H1 (cell line): ENCODE data around the gene NUP133. TPM values are rescaled to one million over a fixed set of nuclear protein-coding genes. Genes with fewer than 3 reads are reported as not detected.
A peak's percentile ranks its signal among the peaks of the same experiment; 100 is the strongest.

Experiments used
- CTCF ChIA-PET: fragments of 300-600 bp; sonication (Branson Sonifier 250); formaldehyde crosslinking; loops from one replicate; lab custom pipeline; 2021; ENCODE audit not compliant: partially characterized antibody; lab: Charles Lee
- POLR2A ChIA-PET: fragments of 300-600 bp; sonication (Branson Sonifier 250); formaldehyde crosslinking; loops from one replicate; lab custom pipeline; 2021; ENCODE audit warnings: inconsistent platforms; ENCODE audit not compliant: partially characterized antibody; lab: Charles Lee
- DNase-seq, 2 experiments: peaks; one replicate each; pipeline versions ENCODE4 v3.0.0 to v3.0.0-alpha.2; 2010 to 2022; ENCODE audit warnings: low spot score in 2 of 2, low read depth in 1 of 2, mixed read lengths in 1 of 2
- FAIRE-seq: peaks from 2 replicates; lab custom pipeline; 2011; peaks lifted over from hg19 to GRCh38; lab: Jason Lieb, UNC
- H2AFZ ChIP-seq: 2 replicates; pipeline ENCODE4 v1.8.1; 2012; ENCODE audit warnings: low read length, inconsistent platforms
- H2AK5ac ChIP-seq: 2 replicates; pipeline ENCODE4 v1.6.1; 2013; ENCODE audit warnings: low read depth, low read length
- H2BK120ac ChIP-seq: replicated peaks from 2 replicates; pipeline ENCODE3; 2013; ENCODE audit warnings: low read depth, low read length, inconsistent platforms
- H2BK12ac ChIP-seq: 2 replicates; pipeline ENCODE4 v1.6.1; 2013; ENCODE audit warnings: low read depth, low read length
- H2BK15ac ChIP-seq: 2 replicates; pipeline ENCODE4 v1.6.1; 2013; ENCODE audit warnings: low read length
- H2BK20ac ChIP-seq: 2 replicates; pipeline ENCODE4 v1.6.1; 2013; ENCODE audit warnings: low read length
- H2BK5ac ChIP-seq: 2 replicates; pipeline ENCODE4 v1.6.1; 2013; ENCODE audit warnings: low read depth, low read length
- H3K14ac ChIP-seq: 2 replicates; pipeline ENCODE4 v1.6.1; 2013; ENCODE audit warnings: inconsistent platforms; ENCODE audit not compliant: insufficient read length
- H3K18ac ChIP-seq: 2 replicates; pipeline ENCODE4 v1.6.1; 2013; ENCODE audit warnings: low read length; ENCODE audit errors: extremely low read depth
- H3K23ac ChIP-seq: 2 replicates; pipeline ENCODE4 v1.6.1; 2013; ENCODE audit warnings: inconsistent platforms; ENCODE audit not compliant: insufficient read length
- H3K23me2 ChIP-seq: 2 replicates; pipeline ENCODE4 v1.6.1; 2013; ENCODE audit warnings: low read depth, low read length
- H3K27ac ChIP-seq: 2 replicates; pipeline ENCODE4 v1.6.1; 2011; ENCODE audit warnings: low read depth, low read length, inconsistent platforms
- H3K27me3 ChIP-seq, 4 experiments: replicated peaks in 1 of 4; 1 replicate in 1 of 4; 2 replicates in 3 of 4; pipeline versions ENCODE4 v1.6.1 to v1.8.1; 2011 to 2013; ENCODE audit warnings: low read length in 3 of 4, mild to moderate bottlenecking in 3 of 4, inconsistent platforms in 2 of 4, mixed read lengths in 2 of 4, moderate library complexity in 1 of 4; ENCODE audit not compliant: control insufficient read depth in 3 of 4, insufficient read depth in 3 of 4; ENCODE audit errors: extremely low read depth in 1 of 4
- H3K36me3 ChIP-seq, 4 experiments: 2 replicates each; pipeline versions ENCODE4 v1.6.1 to v1.8.1; 2011 to 2013; ENCODE audit warnings: mild to moderate bottlenecking in 4 of 4, low read length in 3 of 4, moderate library complexity in 2 of 4, control low read depth in 1 of 4, inconsistent platforms in 1 of 4; ENCODE audit not compliant: insufficient read depth in 4 of 4, control insufficient read depth in 2 of 4
- H3K4ac ChIP-seq: replicated peaks from 2 replicates; pipeline ENCODE3; 2013; ENCODE audit warnings: low read length, low read depth, mixed read lengths, inconsistent platforms; ENCODE audit not compliant: insufficient read length
- H3K4me1 ChIP-seq, 4 experiments: replicated peaks in 1 of 4; 1 replicate in 1 of 4; 2 replicates in 3 of 4; pipeline versions ENCODE4 v1.6.1 to v1.8.1; 2011 to 2013; ENCODE audit warnings: low read length in 3 of 4, inconsistent platforms in 2 of 4, mixed read lengths in 1 of 4; ENCODE audit not compliant: insufficient read depth in 4 of 4, control insufficient read depth in 3 of 4
- H3K4me2 ChIP-seq, 2 experiments: 2 replicates each; pipeline versions ENCODE4 v1.6.1 to v1.8.1; 2011 to 2013; ENCODE audit warnings: low read depth in 2 of 2, low read length in 2 of 2, control low read depth in 1 of 2, inconsistent platforms in 1 of 2, mild to moderate bottlenecking in 1 of 2; ENCODE audit not compliant: insufficient read depth in 1 of 2
- H3K4me3 ChIP-seq, 4 experiments: fragments of 200-600, 300-600 bp in 1 of 4; sonication (generic), shearing (Covaris generic), sonication (Bioruptor Twin) in 1 of 4; 2 replicates each; pipeline versions ENCODE4 v1.5.1 to v1.8.1; 2011 to 2016; ENCODE audit warnings: low read length in 4 of 4, low read depth in 3 of 4, control low read depth in 2 of 4, inconsistent platforms in 2 of 4, mild to moderate bottlenecking in 2 of 4, mixed read lengths in 1 of 4, moderate library complexity in 1 of 4; ENCODE audit not compliant: insufficient read depth in 2 of 4; ENCODE audit errors: extremely low read depth in 1 of 4
- H3K56ac ChIP-seq: replicated peaks from 2 replicates; pipeline ENCODE3; 2013; ENCODE audit warnings: low read depth, mild to moderate bottlenecking, mixed read lengths, low read length, inconsistent platforms; ENCODE audit not compliant: insufficient read length
- H3K79me1 ChIP-seq: 2 replicates; pipeline ENCODE4 v1.6.1; 2013; ENCODE audit warnings: low read depth, low read length, control low read depth
- H3K79me2 ChIP-seq, 2 experiments: 2 replicates each; pipeline versions ENCODE4 v1.6.1 to v1.8.1; 2012 to 2013; ENCODE audit warnings: low read length in 2 of 2, mild to moderate bottlenecking in 2 of 2, inconsistent platforms in 1 of 2; ENCODE audit not compliant: insufficient read depth in 2 of 2, control insufficient read depth in 1 of 2
- H3K9ac ChIP-seq, 4 experiments: replicated peaks in 1 of 4; 1 replicate in 1 of 4; 2 replicates in 3 of 4; pipeline versions ENCODE4 v1.6.1 to v1.8.1; 2011 to 2013; ENCODE audit warnings: low read depth in 3 of 4, low read length in 3 of 4, control low read depth in 2 of 4, mild to moderate bottlenecking in 2 of 4, moderate library complexity in 2 of 4, inconsistent platforms in 1 of 4; ENCODE audit errors: extremely low read depth in 1 of 4
- H3K9me3 ChIP-seq, 2 experiments: 2 replicates each; pipeline versions ENCODE4 v1.6.1 to v1.8.1; 2012 to 2013; ENCODE audit warnings: mild to moderate bottlenecking in 2 of 2, moderate library complexity in 2 of 2, control low read depth in 1 of 2, inconsistent platforms in 1 of 2, low read depth in 1 of 2, low read length in 1 of 2, mixed read lengths in 1 of 2; ENCODE audit not compliant: insufficient read depth in 2 of 2
- H4K20me1 ChIP-seq, 2 experiments: replicated peaks in 1 of 2; 2 replicates each; pipeline versions ENCODE3 to v1.8.1; 2011 to 2013; ENCODE audit warnings: inconsistent platforms in 2 of 2, low read length in 2 of 2, mild to moderate bottlenecking in 1 of 2; ENCODE audit not compliant: insufficient read depth in 2 of 2, control insufficient read depth in 1 of 2
- H4K5ac ChIP-seq: 2 replicates; pipeline ENCODE4 v1.6.1; 2013; ENCODE audit warnings: low read length, low read depth, mixed read lengths, inconsistent platforms; ENCODE audit not compliant: insufficient read length
- H4K8ac ChIP-seq: 2 replicates; pipeline ENCODE4 v1.8.0; 2013; ENCODE audit warnings: mild to moderate bottlenecking, moderate library complexity, low read length, inconsistent platforms; ENCODE audit not compliant: insufficient read depth; ENCODE audit errors: extremely low read depth
- H4K91ac ChIP-seq: replicated peaks from 2 replicates; pipeline ENCODE3; 2013; ENCODE audit warnings: low read length, mixed read lengths, inconsistent platforms; ENCODE audit not compliant: insufficient read length
- ATF2 ChIP-seq: IDR thresholded peaks from 2 replicates; pipeline ENCODE4 v1.6.1; 2012; ENCODE audit warnings: low read length, inconsistent platforms
- EZH2 ChIP-seq: fragments of 200-600 bp; sonication (generic); IDR thresholded peaks from 2 replicates; pipeline ENCODE4 v1.7.1; 2012; ENCODE audit warnings: low read depth, mild to moderate bottlenecking, moderate library complexity, low read length, inconsistent platforms; ENCODE audit not compliant: severe bottlenecking
- WGBS, 2 experiments: shearing (Covaris generic) in 1 of 2; methylation state at CpG; one replicate each; pipeline versions ENCODE4 v1.1.6 to v1.1.7; 2013 to 2015; ENCODE audit warnings: low lambda C conversion rate in 2 of 2, mixed read lengths in 2 of 2, inconsistent platforms in 1 of 2, low coverage in 1 of 2, missing lambda C conversion rate in 1 of 2; ENCODE audit not compliant: insufficient replicate concordance in 2 of 2, insufficient coverage in 1 of 2, insufficient read length in 1 of 2; ENCODE audit errors: extremely low coverage in 1 of 2, missing lambda C conversion rate in 1 of 2; 5-methylcytosine and 5-hydroxymethylcytosine counted together
- polyA plus RNA-seq, 7 experiments: library from polyadenylated mRNA; depleted of rRNA in 3 of 7; stranded (reverse) in 5 of 7; unstranded in 2 of 7; fragments of >200 nt in 5 of 7; fragments of 200-250 nt in 2 of 7; gene quantifications; 1 replicate in 5 of 7; 2 replicates in 1 of 7; 4 replicates in 1 of 7; pipeline versions ENCODE4 v1.2.1 to v1.2.3, GENCODE V29; 2011 to 2013; ENCODE audit warnings: missing spikeins in 2 of 7, mixed read lengths in 2 of 7
- total RNA-seq: library from RNA; stranded (reverse); fragmentation: NEBNext Ultra II Directional; extraction: Animal tissue kit (Norgen Biotek cat#: 25700); gene quantifications from 2 replicates; pipeline ENCODE4 v1.2.1, GENCODE V29; 2021

The NUP133 gene
- total and polyA plus RNA-seq, 2 of the 8 experiments (the other 6 are each of a cell fraction or from before 2014, with no cell fraction given): 20.6 to 72.1 TPM

GRCh38 chr1:229425564-229426159 lies 82.5 kb downstream of the NUP133 start:
- POLR2A ChIA-PET: interaction anchor here (1.9 kb wide), 1 partner anchor 17 kb away, joined by 5 read pairs; no protein-coding TSS in a partner anchor
- FAIRE-seq: no peak

More at GRCh38 chr1:229425564-229426159, 82.5 kb downstream of the NUP133 start:
- no peak for DNase-seq
- no peak overlapping the region for H3K4ac ChIP-seq
- no peak overlapping the region for H2BK120ac ChIP-seq
- H3K18ac ChIP-seq: no peak overlapping the region
- no peak overlapping the region for H3K14ac ChIP-seq
- CTCF ChIA-PET: interaction anchor here (0.6 to 7.2 kb wide), 2 partner anchors 17 to 619 kb away, joined by 3 to 47 read pairs; no protein-coding TSS in a partner anchor
- no peak overlapping the region for H3K9ac ChIP-seq
- H3K9me3 ChIP-seq: peaks cover 0 to 6% of the 10 kb centered on the region in 2 experiments; a peak in 1 of 4 replicates
- WGBS, 2 experiments: 95% methylated on average over 2 of the region's 2 CpGs; no CpG with 5 or more reads in 1 of the 2 experiments
- no peaks in the 10 kb centered on the region for H3K79me2 ChIP-seq
- no peaks in the 10 kb centered on the region for H3K4me1 ChIP-seq
- H4K5ac ChIP-seq: no peak overlapping the region
- H2BK15ac ChIP-seq: no peak overlapping the region
- no peaks in the 10 kb centered on the region for H4K20me1 ChIP-seq
- H3K27me3 ChIP-seq: peaks cover 0 to 9% (median 7%) of the 10 kb centered on the region in 4 experiments; a peak in 6 of 7 replicates
- no peak overlapping the region for H3K56ac ChIP-seq
- H4K91ac ChIP-seq: no peak overlapping the region
- no peak overlapping the region for H3K27ac ChIP-seq
- H3K23ac ChIP-seq: no peak overlapping the region
- no peak overlapping the region for H2AFZ ChIP-seq
- H3K4me3 ChIP-seq: no peak overlapping the region
- no peak for TF ChIP-seq ATF2
- TF ChIP-seq EZH2: no peak
- H4K8ac ChIP-seq: no peak overlapping the region
- H3K36me3 ChIP-seq: no peaks in the 10 kb centered on the region
- 0 out of 2 replicates have a peak overlapping the region, but pooled peaks have one; percentile 61 for H2BK20ac ChIP-seq
- H2BK5ac ChIP-seq: no peak overlapping the region
- H2AK5ac ChIP-seq: no peak overlapping the region
- no peak overlapping the region for H3K4me2 ChIP-seq
- H2BK12ac ChIP-seq: no peak overlapping the region
- no peaks in the 10 kb centered on the region for H3K79me1 ChIP-seq
- no peaks in the 10 kb centered on the region for H3K23me2 ChIP-seq
